ENCODE measurements around the gene CCSER1.

CCSER1 gene

DNA sequence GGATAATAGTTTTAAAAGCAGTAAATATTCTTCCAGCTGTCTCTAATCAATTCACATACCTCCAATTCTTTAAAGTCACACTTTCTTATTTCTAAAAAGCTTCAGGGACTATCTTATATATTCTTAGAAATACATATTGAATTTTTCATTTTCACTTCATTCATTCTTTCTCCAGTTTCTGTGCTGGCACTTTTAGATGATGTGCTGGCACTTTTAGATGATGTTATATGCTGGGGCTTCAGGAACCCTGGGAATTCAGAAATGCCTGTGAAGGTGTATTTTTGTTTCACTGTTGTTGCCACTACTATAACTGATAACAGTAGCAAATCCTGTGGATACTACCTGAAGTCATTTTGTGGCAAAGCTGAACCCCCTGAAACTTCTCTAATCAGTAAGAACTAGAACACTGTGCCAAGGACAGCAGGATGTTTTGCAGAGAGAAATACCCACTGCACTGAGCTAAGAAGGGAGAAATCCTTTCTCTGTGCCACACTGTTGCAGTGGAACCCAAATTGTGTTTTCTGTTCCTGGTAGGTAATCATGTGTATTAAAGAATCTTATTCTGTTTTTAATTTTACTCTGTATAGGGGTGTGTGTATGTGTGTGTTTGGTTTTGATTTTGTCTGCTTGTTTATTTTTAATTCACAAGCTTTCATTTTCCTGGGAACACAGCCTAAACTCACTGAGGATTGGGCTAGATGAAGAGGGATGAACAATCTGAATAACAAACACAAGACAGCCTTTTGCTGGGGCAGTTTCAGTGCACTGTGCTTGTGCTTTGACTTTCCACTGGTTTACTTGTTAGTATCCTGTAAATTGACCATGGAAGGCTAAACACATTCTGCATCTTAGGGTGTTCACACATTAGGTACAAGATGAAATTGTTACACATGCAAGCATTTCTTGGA is 898.3 kb downstream of the CCSER1 start:
- no peak for DNase-seq (ENCODE audit: extremely low spot score)
- TF ChIP-seq, protein P1, sequence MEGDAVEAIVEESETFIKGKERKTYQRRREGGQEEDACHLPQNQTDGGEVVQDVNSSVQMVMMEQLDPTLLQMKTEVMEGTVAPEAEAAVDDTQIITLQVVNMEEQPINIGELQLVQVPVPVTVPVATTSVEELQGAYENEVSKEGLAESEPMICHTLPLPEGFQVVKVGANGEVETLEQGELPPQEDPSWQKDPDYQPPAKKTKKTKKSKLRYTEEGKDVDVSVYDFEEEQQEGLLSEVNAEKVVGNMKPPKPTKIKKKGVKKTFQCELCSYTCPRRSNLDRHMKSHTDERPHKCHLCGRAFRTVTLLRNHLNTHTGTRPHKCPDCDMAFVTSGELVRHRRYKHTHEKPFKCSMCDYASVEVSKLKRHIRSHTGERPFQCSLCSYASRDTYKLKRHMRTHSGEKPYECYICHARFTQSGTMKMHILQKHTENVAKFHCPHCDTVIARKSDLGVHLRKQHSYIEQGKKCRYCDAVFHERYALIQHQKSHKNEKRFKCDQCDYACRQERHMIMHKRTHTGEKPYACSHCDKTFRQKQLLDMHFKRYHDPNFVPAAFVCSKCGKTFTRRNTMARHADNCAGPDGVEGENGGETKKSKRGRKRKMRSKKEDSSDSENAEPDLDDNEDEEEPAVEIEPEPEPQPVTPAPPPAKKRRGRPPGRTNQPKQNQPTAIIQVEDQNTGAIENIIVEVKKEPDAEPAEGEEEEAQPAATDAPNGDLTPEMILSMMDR (IDR thresholded peaks at IDR 0.05; ENCODE audit: control extremely low read depth, extremely low read depth, low read depth, missing control alignments): no peak
- POLR2A ChIA-PET: no interaction called here
- CTCF ChIA-PET: interaction anchor here (1.1 to 1.4 kb wide), 2 partner anchors 28 to 32 kb away, joined by 3 read pairs; no protein-coding TSS in a partner anchor

DNA sequence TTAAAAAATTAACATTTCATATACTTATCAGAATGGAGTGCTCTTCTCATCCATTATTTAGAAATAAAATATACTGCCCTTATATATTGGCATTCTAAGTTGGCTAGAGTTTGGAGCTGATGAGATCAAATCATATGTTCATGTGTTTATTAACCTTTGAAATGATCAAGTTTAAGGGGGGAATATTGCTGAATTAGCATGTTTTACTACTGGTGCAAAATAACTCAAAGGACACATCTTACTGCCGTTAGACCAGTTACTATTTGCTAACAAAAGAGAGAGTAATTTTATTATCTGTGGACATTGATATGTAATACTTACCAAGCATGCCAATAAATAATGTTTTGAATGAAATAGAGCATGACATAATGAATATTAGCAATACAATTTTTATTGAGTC is 901.0 kb downstream of the CCSER1 start:
- ChIA-PET POLR2A (no interaction called here), CTCF (interaction anchor here (0.9 to 1.0 kb wide), 2 partner anchors 13 to 16 kb away, joined by 3 to 4 read pairs; no protein-coding TSS in a partner anchor)
- TF ChIP-seq, protein P1 (IDR thresholded peaks at IDR 0.05; ENCODE audit: control extremely low read depth, extremely low read depth, low read depth, missing control alignments): no peak
- no peak for DNase-seq (ENCODE audit: extremely low spot score)

DNA sequence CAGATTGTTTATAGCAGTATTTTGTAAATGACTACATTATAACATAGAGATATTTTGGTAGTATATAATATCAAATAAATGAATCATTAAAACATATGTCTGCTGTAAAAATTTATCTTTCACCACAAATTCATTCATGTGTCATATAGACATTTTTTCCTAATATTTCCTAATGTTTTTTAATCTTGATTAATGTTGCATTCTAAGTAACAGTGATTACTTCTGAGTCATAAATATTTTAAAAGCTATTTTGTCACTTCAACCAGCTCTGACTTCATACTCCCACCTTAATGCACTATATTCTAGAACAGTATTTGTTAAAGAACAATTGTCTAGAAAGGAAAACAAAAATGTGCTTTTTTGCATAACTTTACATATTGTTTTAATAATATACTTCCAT is 904.6 kb downstream of the CCSER1 start:
- POLR2A ChIA-PET: no interaction called here
- no peak for DNase-seq (ENCODE audit: extremely low spot score)
- TF ChIP-seq, protein P1 (IDR thresholded peaks at IDR 0.05; ENCODE audit: control extremely low read depth, extremely low read depth, low read depth, missing control alignments): no peak
- CTCF ChIA-PET: no interaction called here

DNA sequence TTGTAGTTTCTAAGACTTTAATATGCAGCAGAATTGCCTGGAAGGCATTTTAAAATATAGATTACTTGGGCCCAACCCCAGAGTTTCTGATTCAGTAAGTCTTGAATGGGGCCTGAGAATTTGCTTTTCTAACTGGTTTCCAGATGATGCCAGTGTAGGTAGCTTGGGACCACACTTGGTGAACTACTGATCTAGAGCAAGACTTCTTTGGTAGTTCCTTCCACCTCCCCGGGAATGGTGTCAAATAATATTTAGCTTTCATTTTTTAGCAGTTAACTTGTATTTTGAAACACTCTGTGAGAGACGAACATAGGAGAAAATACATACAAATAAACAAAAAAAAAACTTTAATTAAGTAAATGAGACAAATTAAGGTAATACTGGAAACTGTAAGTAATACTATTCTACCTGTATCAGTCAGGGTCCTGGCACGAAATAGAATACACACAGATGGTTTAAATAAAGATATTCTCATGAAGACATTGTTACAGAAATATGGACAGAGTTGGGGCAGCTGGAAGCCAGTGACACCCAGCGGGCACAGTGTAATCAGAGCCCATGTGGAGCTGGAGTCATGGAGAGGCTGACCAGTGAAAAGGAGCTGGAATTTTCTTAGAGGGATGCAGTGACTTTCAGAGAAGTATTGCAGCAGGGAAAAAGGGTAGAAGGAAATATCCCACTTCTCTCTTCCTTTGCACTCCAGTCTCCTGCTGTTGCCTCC is 905.7 kb downstream of the CCSER1 start:
- DNase-seq (ENCODE audit: extremely low spot score): no peak
- ChIA-PET POLR2A (no interaction called here), CTCF (no interaction called here)
- TF ChIP-seq, protein P1 (IDR thresholded peaks at IDR 0.05; ENCODE audit: control extremely low read depth, extremely low read depth, low read depth, missing control alignments): no peak

DNA sequence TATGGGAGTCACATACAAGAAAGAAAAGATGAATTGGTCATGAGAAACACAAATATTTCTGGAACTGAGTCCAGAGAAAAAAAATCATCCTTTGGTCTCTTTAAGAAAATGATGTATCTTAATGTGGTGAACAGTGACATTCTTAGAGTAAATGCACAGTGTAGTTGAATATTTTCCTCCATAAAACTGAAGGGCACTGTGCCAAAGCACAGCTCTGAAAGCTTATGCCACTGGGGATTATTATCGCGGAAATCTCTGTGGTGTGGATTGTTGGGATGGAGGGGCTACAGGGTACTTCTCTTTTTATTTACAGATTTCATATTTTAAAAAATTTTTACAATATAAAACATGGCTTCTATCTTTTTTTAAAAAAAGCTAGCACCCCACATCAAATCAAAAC is 908.1 kb downstream of the CCSER1 start:
- POLR2A ChIA-PET: no interaction called here
- CTCF ChIA-PET: interaction anchor here (2.3 kb wide), 1 partner anchor 12 kb away, joined by 6 read pairs; no protein-coding TSS in a partner anchor
- TF ChIP-seq, protein P1 (IDR thresholded peaks at IDR 0.05; ENCODE audit: control extremely low read depth, extremely low read depth, low read depth, missing control alignments): no peak
- DNase-seq (ENCODE audit: extremely low spot score): no peak

DNA sequence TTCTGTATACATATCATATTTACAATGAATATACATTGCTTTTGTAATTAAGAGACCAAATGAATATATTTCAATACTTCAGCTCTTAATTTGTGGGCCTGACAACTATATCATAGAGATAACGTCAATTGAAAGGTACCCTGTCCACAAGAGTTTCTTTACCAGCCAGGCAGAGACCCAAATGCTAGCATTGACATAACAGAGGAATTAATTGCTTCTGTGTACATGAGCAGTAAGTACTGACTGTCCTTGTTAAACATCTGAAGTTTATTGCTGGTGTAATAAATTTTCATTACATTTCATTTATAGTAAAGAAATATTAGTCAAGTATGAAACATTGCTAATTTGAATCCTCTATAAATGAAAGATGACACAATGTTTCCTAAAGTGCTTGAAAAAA is 910.8 kb downstream of the CCSER1 start:
- ChIA-PET CTCF (no interaction called here), POLR2A (no interaction called here)
- TF ChIP-seq, protein P1 (IDR thresholded peaks at IDR 0.05; ENCODE audit: control extremely low read depth, extremely low read depth, low read depth, missing control alignments): no peak
- no peak for DNase-seq (ENCODE audit: extremely low spot score)
